ENCODE results near the gene TP53RK. TPM values are rescaled to one million over a fixed set of nuclear protein-coding genes. Genes with fewer than 3 reads are reported as not detected.

The TP53RK gene
- total RNA-seq, 4 donors from 2014 or later, result 7.4 to 12.1 (median 10.6) TPM

DNA sequence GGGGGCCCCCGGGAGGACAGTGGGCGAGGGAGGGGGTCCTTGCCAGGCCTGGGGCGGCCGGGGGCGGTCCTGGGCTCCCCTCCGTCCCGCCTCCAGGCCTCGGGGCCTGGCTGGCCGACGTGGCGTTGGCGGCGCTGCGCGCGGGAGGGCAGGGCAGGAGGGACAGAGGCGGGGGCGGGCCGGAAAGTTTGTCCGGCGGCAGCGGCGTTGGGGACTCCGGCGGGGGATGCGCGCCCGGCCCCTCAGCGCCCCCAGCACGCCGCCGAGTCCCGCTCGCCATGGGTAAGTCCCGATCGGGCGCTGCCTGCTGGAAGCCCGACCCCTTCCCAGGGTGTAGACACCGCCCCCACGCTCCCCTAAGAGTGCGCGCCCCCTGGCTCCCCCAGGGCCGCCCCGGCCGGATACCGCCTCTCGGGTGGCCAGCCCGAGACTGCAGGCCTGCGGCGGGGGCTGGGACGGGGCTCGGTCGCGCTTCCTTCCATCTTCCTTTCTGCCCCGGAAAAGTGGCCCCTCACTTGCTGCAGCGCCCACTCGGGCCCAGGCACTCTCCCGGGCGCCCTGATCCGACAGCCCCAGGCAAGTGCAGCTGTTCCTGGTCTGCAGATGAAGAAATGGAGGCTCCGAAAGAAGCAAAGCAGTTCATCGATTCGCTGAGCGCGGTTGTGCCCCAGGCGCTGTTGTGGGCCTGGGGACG lies 20.4 kb upstream of the TP53RK start, which contains the start of gene SLC2A10:
Gene SLC2A10, plus strand, starts transcription at position 191 of the 694 bp plus-strand sequence. Its CDS starts 88 bp downstream, at position 279.
- no peaks in the 10 kb centered on the region for H3K36me3 ChIP-seq
- H3K4me1 ChIP-seq, result peaks cover 0 to 24% (median 0%) of the 10 kb centered on the region in 4 donors
- H3K27ac ChIP-seq, result peak within 1 kb of the TSS; percentile 55 to 84 (median 71)
- no peaks in the 10 kb centered on the region for H3K9me3 ChIP-seq
- DNase-seq, result peak in 2 of 3 donors; percentile 57 to 70
- TF ChIP-seq POLR2A (IDR thresholded peaks at IDR 0.05), result no peak
- TF ChIP-seq, protein P1, sequence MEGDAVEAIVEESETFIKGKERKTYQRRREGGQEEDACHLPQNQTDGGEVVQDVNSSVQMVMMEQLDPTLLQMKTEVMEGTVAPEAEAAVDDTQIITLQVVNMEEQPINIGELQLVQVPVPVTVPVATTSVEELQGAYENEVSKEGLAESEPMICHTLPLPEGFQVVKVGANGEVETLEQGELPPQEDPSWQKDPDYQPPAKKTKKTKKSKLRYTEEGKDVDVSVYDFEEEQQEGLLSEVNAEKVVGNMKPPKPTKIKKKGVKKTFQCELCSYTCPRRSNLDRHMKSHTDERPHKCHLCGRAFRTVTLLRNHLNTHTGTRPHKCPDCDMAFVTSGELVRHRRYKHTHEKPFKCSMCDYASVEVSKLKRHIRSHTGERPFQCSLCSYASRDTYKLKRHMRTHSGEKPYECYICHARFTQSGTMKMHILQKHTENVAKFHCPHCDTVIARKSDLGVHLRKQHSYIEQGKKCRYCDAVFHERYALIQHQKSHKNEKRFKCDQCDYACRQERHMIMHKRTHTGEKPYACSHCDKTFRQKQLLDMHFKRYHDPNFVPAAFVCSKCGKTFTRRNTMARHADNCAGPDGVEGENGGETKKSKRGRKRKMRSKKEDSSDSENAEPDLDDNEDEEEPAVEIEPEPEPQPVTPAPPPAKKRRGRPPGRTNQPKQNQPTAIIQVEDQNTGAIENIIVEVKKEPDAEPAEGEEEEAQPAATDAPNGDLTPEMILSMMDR (IDR thresholded peaks at IDR 0.05), result no peak
- peak within 1 kb of the TSS; percentile 32 to 69 (median 53) for H3K4me3 ChIP-seq
- H3K27me3 ChIP-seq, result no peaks in the 10 kb centered on the region

DNA sequence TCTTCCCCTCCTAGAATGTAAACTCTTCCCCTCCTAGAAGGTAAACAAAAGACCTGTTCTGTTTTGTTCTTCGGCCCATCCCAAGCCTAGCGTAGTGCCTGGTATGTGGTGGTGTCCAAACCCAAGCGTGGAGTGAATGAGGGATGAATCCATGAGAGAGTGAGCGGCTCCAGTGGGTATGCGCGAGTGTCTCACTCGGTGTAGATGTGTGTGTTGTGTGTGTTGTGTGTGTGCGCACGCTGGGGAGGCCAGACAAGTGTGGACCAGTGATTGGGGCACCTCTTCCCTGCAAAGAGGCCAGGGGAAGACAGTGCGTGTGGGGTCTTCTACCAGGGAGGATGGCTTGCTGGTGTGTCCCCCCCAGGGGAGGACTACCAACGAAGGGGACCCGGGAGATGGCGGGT lies 19.8 kb upstream of the TP53RK start:
- H3K4me1 ChIP-seq, result peaks cover 0 to 24% (median 0%) of the 10 kb centered on the region in 4 donors
- no peak for TF ChIP-seq POLR2A (IDR thresholded peaks at IDR 0.05)
- TF ChIP-seq, protein P1 (IDR thresholded peaks at IDR 0.05), result no peak
- H3K27ac ChIP-seq, result peak overlapping the region; percentile 55 to 84 (median 71)
- H3K4me3 ChIP-seq, result peak overlapping the region; percentile 32 to 69 (median 53)
- no peaks in the 10 kb centered on the region for H3K9me3 ChIP-seq
- DNase-seq, result no peak
- H3K36me3 ChIP-seq, result no peaks in the 10 kb centered on the region
- H3K27me3 ChIP-seq, result no peaks in the 10 kb centered on the region

DNA sequence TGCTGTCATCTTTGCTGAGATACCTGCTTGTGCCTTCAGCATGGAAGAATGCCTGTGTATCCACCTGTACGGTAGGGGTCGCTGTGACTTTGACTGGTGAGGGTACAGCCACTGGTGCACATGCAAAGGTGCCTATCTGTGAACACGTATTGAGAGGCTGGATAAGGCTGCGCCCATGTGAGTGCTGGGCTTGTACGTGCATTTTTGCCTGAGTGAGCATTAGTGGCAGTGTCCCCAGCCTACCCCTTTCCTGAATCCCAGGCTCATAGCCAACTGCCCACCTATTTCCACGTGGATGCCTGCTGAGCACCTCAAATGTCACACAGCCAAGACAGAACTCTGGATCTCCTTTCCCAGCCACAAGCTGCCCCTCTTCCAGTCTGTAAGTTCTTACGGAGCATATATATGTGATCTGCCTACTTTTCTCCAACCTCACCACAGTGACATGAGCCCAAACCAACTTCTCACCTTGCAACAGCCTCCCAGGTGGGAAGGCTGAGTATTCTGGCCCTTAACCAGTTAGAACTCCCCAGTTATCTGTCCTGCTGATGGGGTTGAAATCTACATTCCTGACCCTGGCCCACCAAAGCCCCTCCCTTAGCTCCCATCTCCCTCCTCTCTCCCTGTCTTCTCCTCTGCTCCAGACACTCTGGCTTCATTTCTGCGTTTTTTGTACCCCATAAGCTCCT lies 19.1 kb upstream of the TP53RK start:
- no peak overlapping the region for H3K4me3 ChIP-seq
- H3K27ac ChIP-seq, result peak overlapping the region in 3 of 4 donors; percentile 14 to 84 (median 84)
- H3K36me3 ChIP-seq, result no peaks in the 10 kb centered on the region
- no peak for DNase-seq
- no peak for TF ChIP-seq POLR2A (IDR thresholded peaks at IDR 0.05)
- TF ChIP-seq, protein P1 (IDR thresholded peaks at IDR 0.05), result no peak
- H3K27me3 ChIP-seq, result no peaks in the 10 kb centered on the region
- no peaks in the 10 kb centered on the region for H3K9me3 ChIP-seq
- peaks cover 0 to 24% (median 0%) of the 10 kb centered on the region in 4 donors for H3K4me1 ChIP-seq

DNA sequence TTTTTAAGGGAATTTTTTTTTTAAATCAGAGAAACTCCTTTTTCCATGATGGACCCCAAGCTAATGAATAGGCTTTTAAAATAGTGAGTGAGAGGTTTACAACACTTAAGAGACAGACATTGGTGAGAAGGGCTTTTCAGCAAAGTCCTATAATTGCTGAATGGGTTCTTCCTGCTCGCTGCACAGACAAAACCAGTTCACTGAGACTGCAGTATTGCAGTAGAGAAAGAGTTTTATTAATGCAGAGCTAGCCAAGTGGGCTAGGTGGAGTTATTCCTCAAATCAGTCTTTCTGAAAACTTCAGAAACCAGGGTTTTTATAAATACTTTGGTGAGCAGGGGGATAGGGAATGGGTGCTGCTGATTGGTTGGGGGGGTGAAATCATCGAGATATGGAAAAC lies 17.0 kb upstream of the TP53RK start:
- DNase-seq, result no peak
- H3K27me3 ChIP-seq, result no peaks in the 10 kb centered on the region
- no peak overlapping the region for H3K4me3 ChIP-seq
- H3K9me3 ChIP-seq, result no peaks in the 10 kb centered on the region
- no peak overlapping the region for H3K27ac ChIP-seq
- TF ChIP-seq, protein P1 (IDR thresholded peaks at IDR 0.05), result no peak
- TF ChIP-seq POLR2A (IDR thresholded peaks at IDR 0.05), result no peak
- peaks cover 0 to 24% (median 0%) of the 10 kb centered on the region in 4 donors for H3K4me1 ChIP-seq
- H3K36me3 ChIP-seq, result no peaks in the 10 kb centered on the region

DNA sequence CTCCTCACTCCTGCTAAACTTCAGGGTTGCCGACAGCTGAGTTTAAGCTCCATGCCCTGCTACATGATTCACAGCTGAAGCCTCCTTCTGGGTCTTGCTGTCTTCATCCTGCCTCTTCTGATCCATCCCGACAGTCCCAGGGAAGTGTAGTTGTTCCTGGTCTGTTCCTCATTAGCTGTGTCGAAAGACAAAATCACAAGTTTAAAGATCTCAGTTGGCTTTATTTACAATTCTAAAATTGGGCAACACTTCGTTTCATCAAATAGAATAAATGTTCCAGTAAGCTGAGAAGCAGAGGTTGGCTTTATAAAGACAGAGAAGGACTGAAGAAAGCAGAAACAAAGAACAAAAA lies 16.1 kb upstream of the TP53RK start:
- Histone ChIP-seq H3K4me3 (no peak overlapping the region), H3K27ac (no peak overlapping the region), H3K4me1 (peaks cover 0 to 19% (median 0%) of the 10 kb centered on the region in 4 donors), H3K9me3 (no peaks in the 10 kb centered on the region), H3K36me3 (no peaks in the 10 kb centered on the region), H3K27me3 (peaks cover 0 to 3% of the 10 kb centered on the region in 2 donors)
- DNase-seq, result no peak
- TF ChIP-seq POLR2A (IDR thresholded peaks at IDR 0.05), result no peak
- TF ChIP-seq, protein P1 (IDR thresholded peaks at IDR 0.05), result no peak

Measured in Peyer's patch (tissue), 4 donors.